GM18909 (cell line): ENCODE measurements around the gene IL16.

ENCODE experiments used
- ATAC-seq: cut with Tn5 transposase; IDR thresholded peaks from one replicate; pipeline ENCODE4 v1.9.1; 2021; ENCODE audit warnings: mild to moderate bottlenecking; ENCODE audit not compliant: unreplicated experiment, poor library complexity

IL16 gene

GRCh38 chr15:81271761-81272644 is 75.3 kb downstream of the IL16 start:
- ATAC-seq: no peak

DNA sequence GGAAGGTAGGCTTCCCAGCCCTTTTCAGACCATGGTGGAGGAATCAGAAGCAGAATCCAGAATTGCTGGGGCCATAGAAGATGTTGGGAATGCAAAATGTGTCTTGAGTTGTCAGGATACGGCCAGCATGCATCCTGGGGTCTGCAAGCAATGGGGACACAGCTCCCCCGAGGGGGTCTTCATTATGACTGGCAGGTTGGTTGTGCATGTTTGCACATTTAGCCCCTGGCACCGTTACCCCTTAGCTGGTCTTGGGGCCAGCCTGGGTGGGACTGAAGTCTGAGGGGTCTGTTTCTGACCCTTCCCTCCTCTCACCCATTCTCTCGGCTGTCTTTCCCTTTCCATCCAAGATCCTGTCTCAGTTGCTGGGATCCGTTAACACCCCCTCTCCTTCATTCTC is 76.5 kb downstream of the IL16 start:
- ATAC-seq: no peak

GRCh38 chr15:81273855-81274254 is 77.2 kb downstream of the IL16 start:
- no peak for ATAC-seq

GRCh38 chr15:81274255-81274654 is 77.6 kb downstream of the IL16 start:
- no peak for ATAC-seq

DNA sequence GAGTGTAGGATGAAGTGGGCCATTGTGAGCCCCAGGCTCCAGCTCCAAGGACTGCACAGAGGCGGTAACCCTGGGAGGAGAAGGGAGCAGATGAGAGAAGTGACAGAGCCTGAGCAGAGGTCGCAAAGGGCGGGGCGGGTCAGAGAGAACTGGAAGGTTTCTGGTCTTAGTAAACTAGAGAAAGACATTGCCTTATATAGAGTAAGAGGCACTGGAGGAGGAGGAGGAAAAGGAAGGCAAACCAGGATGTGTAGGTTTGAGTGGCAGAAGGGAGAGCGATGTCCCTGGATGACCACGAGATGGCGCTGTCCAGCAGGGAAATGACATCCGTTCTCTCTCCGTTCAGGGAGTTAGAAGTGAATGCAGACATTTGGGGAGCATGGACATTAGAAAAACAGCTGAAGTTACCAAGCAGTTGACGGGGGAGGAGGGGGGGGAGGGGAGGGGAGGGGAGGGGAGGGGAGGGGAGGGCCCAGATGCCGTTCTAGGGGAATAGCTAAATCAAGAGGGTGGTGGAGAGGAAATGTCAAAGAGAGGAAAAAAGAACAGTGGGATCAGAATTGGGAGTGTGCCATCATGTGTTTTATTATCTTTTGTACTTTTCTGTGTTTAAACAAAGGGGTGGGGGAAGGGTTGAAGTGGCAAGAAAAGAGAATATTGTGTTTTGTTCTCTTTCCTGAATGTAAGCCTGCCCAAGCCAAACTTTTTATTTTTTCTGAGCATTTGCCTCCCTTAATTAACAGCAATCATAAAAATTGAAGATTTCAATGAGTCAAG is 78.4 kb downstream of the IL16 start:
- peak; percentile 87 for ATAC-seq

DNA sequence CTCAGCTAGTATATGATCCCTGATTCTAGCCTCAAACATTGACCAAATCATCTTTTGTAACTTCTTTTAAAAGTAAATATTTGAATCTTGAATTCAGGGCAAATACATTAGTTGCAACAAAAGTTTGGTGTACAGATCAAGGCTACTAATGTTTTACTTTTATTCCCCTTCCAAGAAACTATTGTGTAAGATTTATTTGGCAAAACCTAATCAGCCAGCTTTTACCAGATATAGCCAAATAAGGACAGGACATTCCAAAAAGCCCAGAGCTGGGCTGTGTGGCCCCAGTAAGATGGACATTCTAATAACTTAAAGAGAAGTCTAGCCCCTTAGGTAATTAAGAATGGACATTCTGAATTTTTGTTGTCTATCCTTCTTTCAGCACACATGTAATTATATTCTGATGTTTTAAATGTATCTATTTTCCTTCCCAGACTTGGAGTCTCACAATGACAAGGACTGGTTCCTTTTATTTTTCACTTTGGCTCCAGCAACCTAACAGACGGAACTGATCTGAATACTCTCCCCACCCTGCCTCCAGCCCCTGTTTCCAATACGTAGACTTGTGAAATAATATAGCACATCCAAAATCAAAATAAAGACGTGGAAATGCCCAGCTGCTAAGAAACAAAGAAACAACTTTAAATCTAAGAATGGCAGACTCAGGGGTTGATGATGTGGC is 79.2 kb downstream of the IL16 start:
- no peak for ATAC-seq

DNA sequence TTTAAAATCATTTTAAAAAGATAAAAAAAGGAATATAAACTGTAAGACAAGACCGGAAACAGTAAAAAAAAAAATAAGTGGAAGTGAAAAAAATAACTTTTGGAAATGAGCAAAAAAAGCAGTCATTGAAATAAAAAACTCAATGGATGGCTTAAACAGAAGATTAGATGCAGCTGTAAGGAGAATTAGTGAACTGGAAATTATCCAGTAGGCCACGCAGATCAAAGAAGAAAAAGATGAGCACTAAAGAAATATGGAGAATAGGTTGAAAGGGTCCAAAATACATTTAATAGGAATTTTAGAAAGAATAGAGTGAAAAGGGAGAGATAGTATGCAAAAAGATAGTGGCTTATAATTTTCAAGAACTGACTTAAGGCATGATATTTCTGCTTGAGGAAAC is 80.3 kb downstream of the IL16 start:
- ATAC-seq: no peak

- no peak for ATAC-seq
These were observed 81.2 kb downstream of the IL16 start for GRCh38 chr15:81277851-81278250.

DNA sequence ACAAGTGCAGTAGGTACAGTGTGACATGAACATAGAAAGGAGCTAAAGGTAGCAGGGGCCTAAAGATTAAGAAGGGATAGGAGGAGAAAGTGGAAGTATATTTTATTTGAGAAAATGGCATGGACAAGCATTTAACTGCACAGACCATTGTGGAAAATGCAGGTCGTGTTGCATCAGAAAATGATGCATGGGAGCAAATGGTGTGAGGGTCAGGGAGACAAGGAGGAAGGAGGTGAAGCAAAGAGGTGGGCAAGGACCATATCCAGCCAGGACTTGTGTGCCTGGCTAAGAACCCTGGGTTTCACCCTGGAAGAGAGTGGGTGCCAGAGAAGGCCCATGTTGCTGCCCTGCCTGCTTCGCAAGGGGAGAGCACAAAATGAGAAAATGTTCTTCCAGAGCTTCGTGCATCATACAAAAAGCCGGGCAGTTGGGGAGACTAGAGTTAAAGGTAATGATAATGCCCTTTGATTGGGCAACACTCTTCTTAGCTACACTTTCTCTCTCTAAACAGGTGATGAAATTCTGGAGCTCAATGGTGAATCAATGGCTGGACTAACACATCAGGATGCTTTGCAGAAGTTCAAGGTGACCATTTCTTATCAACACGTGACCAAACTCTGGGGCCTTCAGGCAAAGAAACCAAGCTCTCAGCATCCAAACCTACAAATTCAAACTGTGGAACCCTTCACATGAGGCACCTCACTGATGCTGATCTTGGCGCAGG is 81.8 kb downstream of the IL16 start:
- no peak for ATAC-seq

DNA sequence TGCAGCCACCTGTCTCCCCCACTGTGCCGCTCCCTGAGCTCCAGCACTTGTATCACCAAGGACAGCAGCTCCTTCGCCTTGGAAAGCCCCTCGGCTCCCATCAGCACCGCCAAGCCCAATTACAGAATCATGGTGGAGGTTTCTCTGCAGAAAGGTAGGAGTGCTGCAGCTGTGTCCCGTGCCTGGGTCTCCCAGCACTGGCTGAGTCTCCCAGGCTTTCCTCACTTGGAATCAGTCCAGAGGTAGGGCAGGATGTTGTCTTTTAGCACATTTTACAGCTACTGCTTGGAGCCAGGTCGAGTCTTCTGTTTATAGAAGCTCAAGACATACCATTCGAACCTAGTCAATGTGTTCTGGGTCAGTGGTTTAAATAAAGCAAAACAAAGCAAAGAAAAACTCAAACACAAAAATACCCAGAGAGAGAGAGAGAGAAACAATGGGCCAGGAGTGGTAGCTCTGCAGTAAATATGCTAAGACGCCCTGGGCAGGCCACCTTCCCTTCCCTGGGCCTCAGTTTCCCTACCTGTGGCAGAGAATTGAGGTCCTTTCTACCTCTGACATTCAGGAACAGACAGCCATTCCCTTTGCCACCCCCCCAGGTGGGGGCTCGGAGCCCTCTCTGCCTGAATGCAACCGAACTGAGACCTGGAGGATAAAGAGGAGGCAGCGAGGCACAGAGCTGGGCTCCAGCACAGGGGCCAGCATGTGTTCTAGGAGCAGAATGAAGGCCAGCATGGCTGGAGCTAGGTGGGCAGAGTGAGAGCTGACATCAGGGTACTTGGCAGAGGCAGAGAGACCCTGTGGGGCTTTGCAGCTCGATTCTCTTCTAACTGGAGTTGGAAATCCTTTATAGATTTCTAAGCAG is 83.2 kb downstream of the IL16 start:
- ATAC-seq: no peak

DNA sequence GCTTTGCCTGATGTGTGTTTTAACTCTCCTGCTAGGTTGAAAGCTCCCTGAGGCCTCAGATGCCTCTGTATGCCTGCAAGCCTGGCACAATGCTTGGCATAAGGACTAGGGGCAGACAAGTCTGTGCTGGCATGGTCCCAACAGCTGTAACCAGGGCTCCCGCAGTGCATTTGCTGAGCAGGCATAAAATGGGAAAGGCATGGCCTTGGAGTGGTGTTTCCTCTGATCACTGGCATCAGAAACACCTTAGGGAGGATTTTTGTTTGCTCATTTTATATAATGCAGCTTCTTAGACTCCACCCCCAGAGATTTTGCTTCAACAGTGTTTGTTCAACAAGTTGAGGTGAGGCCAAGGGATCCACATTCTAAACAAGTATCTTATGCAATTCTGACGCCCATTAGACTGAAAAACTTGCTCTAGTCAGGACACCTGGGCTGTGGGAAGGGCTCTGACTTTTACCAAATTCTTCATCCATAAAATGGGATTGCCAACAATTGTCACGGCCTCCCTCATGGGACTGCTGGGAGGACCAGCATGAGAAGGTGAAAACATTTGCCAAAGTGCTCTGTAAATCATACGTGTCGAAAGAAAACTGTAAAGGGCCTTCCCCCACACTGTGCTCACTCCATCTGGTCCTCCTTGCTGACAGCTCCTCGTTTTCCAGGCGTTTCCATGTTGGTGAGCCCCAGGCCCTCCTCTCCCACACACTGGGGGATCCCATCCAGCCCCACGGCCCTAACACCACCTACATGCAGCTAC is 84.2 kb downstream of the IL16 start:
- no peak for ATAC-seq

- ATAC-seq: no peak
These were observed 84.7 kb downstream of the IL16 start for GRCh38 chr15:81281456-81281735.

- no peak for ATAC-seq
These were observed 85.3 kb downstream of the IL16 start for GRCh38 chr15:81281766-81282605.

DNA sequence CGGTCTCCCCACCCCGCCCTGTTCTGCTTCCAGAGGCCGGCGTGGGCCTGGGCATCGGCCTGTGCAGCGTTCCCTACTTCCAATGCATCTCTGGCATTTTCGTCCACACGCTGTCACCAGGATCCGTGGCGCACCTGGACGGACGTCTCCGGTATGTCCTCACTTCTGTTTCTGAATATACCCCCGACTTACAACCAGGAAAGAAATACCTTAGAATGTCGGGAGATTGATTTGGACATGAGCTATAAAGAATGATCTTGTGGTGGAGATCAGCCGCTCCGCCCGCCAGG is 85.9 kb downstream of the IL16 start:
- no peak for ATAC-seq

- no peak for ATAC-seq
These were observed 86.2 kb downstream of the IL16 start for GRCh38 chr15:81282911-81283310.

DNA sequence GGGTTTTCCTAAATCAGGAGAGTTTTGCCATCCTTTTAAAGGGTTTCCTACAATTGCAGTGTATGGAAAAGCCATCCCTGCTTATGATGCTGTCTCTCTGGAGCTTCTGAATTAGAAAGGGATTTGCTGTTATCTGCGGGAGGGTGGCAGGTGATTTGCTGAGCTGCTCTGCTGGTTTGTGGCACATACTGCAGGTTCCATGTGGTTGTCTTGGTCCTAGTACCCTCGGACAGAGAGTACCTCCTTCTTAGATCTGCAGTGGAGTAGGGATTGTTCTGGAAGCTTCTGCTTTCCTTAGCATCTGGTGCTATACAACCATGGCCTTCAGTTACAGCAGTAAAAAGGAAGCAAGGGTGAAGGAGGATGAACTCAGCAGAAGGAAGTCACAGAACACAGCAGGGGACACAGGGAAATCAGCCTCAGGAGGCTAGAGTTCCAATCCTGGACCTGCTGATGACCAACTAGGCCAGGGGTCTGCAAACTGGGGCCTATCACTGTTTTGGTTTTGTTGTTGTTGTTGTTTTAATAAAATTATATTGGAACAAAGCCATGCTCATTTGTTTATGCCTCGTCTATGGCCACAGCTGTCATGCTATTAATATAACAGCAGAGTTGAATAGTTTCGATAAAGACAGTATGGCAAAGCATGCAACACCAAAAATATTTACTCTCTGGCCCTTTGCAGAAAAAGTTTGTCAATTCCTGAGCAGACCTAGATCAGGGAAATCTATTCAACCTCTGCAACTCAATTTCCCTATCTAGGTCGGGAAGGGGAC is 87.8 kb downstream of the IL16 start:
- peak; percentile 65 for ATAC-seq

GRCh38 chr15:81285461-81285860 is 88.8 kb downstream of the IL16 start:
- no peak for ATAC-seq
